ENCODE data around the gene TMEM30A. TPM values are rescaled to one million over a fixed set of nuclear protein-coding genes. Genes with fewer than 3 reads are reported as not detected.
A peak's percentile ranks its signal among the peaks of the same experiment; 100 is the strongest.

Gene TMEM30A
- total RNA-seq, 1 experiment from 2014 or later: 73.1 TPM

DNA sequence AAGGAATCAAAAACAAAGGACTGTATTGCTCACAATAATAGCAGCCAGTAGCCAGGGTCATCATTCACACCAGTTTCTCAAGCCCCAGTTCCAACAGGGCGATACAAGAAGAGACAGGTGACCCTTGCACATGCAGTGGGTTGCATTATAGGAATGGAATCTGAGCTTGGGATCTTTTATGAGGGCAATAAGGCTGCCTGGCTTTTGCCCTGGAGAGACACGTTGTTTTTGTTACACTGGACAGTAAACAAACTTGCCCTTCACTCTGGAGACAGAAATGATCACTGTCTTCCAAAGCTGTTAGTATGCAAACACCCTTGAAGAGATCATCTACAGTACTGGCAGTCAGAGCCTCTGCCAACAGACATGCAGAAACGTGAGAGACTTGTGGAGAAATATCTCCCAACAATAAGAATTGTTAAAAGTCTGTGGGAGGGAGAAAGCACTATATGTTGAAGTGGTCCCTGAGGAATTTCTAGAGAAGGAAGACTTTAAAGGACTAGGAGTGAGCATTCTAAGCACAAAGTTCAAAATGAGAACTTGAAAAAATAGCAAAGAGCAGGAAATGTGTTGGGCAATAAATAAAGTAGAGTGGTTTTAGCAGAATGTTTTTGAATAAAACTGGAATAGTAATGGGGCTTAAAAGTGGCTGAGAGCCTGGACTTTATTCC lies 72.5 kb downstream of the TMEM30A start:
- H3K9me3 ChIP-seq: no peaks in the 10 kb centered on the region
- no peak for DNase-seq
- no peak overlapping the region for H3K4me3 ChIP-seq

DNA sequence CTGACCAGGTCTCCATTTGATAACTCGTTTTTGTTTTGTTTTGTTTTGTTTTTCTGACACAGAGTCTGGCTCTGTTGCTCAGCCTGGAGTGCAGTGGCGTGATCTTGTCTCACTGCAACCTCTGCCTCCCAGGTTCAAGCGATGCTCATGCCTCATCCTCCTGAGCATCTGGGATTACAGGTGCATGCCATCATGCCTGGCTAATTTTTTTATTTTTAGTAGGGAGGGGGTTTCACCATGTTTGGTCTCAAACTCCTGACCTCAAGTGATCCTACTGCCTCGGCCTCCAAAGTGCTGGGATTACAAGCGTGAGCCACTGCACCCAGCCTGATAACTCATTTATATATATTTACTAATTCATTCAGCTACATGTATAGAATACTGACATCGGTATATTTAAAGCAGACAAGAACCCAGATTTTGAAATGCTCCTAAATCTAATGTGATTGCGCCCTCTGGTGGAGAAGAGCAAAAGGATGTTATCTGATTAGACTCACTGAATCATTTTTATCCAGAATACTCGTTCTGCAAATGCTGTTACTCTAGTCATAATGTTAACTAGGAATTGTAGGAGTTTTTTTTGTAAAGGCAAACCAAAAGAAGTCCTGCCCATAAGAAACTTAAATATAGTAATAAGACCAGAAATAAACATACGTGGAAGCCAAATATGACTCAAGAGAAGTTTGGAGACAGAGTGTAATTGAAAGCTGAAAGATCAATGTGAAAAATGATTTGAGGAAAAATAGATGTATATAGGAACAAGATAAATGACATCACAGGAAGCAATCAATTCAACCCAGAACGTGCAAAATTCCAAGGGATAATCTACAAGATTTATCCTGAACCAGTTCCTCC lies 73.5 kb downstream of the TMEM30A start:
- Histone ChIP-seq H3K27me3 (no peaks in the 10 kb centered on the region), H3K4me3 (no peak overlapping the region), H3K36me3 (no peaks in the 10 kb centered on the region), H3K9me3 (no peaks in the 10 kb centered on the region)
- DNase-seq: no peak

More for the DNA sequence above, 72.5 kb downstream of the TMEM30A start:
- Histone ChIP-seq H3K36me3 (no peaks in the 10 kb centered on the region), H3K27me3 (no peaks in the 10 kb centered on the region)

DNA sequence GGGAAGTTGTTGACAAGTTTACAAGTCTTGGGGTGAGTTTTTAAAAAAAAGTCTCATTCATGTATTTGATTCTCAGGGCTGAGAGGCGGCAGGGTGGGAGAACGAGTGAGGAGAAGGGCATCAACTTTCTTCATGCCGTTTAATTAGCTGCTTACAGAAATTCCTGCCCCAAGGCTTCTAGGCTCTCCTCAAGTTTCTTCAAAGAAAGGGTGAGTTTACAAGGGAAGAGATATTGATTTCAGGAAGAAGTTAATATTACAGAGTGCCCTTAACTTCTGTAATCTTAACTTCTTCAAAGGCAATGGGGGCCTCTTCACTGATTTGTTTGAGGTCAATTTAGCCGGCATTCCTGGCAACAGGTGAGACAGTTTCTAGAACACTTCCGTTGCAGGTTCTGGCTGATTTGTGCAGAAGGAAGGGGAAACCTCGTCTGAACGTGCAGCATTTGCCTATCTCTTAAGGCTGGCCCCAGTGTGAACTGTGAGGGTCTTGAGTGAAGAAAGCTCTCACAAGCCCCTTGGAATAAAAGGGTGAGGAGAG lies 75.3 kb downstream of the TMEM30A start:
- Histone ChIP-seq H3K4me3 (no peak overlapping the region), H3K36me3 (no peaks in the 10 kb centered on the region), H3K27me3 (no peaks in the 10 kb centered on the region), H3K9me3 (no peaks in the 10 kb centered on the region)
- no peak for DNase-seq

DNA sequence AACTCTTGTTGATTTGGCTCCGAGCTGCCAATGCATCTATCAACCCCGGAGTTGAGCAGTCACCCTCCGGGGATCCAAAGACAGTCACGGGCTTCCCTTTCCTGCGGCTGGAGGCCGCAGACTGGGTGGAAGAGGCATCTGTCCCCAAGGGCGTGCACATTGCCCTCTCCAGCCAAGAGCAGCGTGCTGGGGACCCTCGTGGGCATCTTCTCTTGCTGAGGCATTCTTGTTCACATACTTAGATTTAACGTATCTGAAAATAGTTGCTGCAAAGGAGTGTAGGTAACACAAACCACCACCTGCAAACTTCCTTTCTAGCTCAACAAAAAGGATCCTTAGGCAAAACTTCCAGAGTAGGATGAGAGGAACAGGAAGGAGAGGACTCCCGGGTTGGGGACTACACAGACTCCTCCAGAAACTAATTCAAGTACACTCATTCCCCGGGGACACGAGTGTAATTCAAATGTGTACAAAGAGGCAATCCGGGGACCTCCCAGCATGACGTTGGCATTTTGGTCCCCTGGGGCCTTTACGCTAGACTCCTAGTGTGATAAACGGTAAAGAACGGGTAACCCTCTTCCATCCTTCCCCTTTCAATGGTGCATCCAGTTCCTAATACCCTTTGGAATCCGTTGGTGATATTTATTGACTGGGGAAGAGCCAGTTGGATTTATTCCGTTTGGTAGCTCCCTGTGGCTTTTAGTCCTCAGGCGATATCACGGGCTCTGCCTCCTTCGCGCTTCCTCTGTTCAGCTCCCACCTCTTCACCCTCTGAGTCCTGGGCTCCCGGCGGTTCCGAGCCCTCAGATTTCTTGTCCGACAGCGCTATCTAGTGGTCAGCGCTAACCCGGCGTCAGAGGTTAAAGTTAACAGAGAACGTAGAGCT lies 76.1 kb downstream of the TMEM30A start:
- no peaks in the 10 kb centered on the region for H3K27me3 ChIP-seq
- no peaks in the 10 kb centered on the region for H3K36me3 ChIP-seq
- H3K4me3 ChIP-seq: no peak overlapping the region
- peak; percentile 74 for DNase-seq
- no peaks in the 10 kb centered on the region for H3K9me3 ChIP-seq

DNA sequence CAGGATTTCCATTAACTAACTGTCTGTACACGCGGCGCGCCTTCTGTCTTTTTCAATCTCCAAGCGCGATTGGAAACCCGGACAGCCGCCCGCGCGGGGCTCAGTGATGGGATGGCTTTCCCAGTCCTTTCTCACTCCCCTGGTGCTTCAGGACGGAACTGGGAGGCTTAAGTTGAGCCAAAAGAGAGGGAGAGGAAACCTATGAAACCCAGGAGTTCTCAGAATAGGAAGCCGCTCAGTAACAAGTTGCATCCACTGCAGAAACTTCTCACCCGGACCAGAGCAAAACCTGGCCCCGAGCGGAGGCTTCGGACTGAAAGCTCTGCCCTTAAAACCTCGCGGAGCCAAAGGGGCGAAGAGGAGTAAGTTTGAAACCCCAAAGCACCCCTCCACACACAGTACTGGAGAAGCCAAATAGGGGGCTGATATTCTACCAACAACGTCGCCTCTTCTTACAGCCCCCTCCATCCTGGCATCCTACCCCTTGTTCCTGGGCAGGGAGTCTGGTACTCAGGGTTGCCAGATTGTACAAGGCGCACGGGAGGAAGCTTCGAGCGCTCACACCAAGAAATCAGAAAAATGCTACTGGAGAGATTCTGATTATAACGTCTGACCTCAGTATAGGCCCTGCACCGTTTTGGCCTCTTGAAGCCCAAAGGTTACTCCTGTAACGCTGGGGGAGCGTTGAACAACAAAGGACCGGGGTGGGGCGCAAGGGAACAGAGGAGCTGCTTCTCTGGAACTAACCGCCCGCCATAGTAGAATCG lies 77.8 kb downstream of the TMEM30A start:
- no peaks in the 10 kb centered on the region for H3K9me3 ChIP-seq
- peak overlapping the region; percentile 73 for H3K4me3 ChIP-seq
- peak; percentile 22 for DNase-seq
- H3K36me3 ChIP-seq: no peaks in the 10 kb centered on the region
- H3K27me3 ChIP-seq: no peaks in the 10 kb centered on the region

DNA sequence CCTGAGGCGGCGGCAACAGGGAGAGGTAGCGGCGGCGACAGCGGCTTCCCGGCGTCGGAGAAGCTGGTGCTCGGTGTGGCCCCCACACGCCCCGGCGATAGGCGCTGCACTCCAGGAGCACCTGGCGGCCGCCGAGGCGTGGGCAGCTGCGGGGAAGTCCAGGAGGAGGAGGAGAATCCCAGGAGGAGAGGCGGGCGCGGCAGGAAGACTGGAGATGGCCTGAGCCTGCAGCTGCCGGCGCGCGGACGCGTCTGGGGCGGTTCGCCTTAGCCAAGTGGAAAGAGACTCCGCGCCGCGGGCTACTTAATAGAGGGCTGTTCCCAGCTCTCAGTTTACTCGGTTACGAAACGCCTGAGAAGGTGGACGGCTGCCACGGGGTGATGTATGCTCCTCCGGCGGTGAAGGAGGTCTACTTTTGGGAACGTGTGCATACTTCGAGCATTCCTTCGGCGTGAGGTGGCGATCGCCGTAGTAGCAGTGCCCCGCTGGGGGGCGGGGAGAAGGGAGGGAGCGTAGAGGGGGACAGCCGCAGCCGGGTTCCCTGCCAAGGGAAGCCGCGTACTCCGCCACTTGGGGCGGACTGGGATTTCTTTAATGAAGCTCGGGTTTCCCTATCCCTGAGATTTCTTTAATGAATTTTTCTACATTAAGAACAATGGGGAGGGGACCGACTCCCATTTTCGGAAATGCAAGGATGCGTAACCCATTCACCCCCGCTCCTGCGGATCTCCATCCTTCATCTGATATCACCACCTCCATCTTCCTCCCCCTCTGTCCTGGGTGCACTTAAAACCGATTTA lies 78.6 kb downstream of the TMEM30A start, which contains the start of gene COL12A1:
Gene COL12A1 (minus strand): TSS at position 278 of the 800 bp plus-strand sequence. CDS start 3,261 bp downstream, outside the sequence.
- H3K9me3 ChIP-seq: no peaks in the 10 kb centered on the region
- peak; percentile 96 for DNase-seq
- H3K27me3 ChIP-seq: no peaks in the 10 kb centered on the region
- peak within 1 kb of the TSS; percentile 73 for H3K4me3 ChIP-seq
- H3K36me3 ChIP-seq: no peaks in the 10 kb centered on the region

DNA sequence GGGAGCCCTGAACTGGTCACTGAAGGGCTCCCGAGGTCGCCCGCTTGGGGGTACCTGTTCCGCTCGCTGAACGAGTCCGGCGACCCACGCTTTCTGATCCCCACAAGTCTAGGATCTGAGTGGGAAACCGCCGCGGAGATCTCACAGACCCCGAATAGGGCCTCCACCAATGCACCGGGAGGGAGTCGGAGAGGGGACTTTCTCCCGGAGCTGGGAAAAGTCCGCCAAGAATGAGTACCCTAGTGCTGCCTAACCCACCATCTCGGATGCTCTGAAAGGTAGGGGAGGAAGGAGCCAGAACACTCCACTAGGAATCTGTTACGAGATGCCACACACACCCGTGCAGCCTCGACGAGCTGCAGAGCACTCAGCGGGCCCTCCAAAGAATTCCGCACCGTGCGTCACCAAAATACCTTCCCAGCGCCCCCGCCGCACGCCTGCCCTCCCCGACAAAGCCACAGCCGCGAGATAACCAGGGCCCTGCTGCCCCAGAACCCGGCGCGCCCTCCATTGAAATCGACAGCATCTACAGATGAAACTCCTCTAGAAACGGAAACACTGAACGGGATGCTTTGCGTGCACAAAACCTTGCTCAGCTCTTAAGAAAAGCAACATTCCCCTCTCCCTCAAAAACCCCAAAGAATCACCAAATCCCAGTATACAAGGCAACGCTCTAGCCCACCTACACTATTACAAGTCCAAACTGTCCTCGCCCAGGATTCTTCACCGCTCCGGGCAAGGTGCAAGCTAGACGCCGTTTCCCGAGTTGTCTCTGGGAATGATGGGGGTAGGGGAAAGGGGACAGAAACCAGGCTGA lies 79.4 kb downstream of the TMEM30A start:
- Histone ChIP-seq H3K9me3 (no peaks in the 10 kb centered on the region), H3K4me3 (peak overlapping the region; percentile 73), H3K36me3 (no peaks in the 10 kb centered on the region), H3K27me3 (no peaks in the 10 kb centered on the region)
- DNase-seq: peak; percentile 69

DNA sequence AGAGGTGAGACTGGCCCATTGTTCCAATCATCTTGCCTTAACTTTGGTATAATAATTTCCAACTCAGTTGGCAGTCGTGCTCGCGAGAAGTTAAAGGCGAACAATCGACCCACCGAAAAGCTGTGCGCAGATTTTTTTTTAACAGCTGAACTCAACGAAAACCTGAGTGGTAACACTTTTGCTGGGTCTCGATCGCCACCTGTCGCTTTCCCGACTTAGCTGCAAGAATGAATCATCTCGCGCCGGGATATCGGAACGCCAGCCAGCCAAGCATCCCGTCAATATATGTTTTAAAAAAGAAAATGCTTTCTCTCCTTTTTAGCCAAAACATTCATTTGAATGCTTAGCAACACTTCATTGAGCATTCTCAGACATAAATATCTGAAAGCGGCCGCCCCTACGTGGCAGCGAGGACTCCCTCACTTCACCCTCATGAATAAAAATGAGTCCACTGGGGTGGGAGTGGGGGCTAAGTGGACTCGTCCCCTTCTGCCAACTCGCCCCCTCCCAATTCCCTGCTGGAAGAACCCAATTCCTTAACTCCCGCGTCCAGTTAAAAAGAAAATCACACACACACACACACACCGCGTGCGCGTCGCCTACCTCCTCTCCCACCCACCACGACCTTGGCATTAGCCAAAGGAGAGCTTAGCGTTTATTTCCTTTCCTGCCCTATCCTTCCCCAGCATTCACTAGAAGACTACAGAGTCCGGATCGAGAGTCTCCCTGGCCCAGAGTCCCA lies 80.2 kb downstream of the TMEM30A start:
- Histone ChIP-seq H3K9me3 (no peaks in the 10 kb centered on the region), H3K4me3 (peak overlapping the region; percentile 73), H3K36me3 (no peaks in the 10 kb centered on the region), H3K27me3 (no peaks in the 10 kb centered on the region)
- DNase-seq: peak; percentile 86

DNA sequence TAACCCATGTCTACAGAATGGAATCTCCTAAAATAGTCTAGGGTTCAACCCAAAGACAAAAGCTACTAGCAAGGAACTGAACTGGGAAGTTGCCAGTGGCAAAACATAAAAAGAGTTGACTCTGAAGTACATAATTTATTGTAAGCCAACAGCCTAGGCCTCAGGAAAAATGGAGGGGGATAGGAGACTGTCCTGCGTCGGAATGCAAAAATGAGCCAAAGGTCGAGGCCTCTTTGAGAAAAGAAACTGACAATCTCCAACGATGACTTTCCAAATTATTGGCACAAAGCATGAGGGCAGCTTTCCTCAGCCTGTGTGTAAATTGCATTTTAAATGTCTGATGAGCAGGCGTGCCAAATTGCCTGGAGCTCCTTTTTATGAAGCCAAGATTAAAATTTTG lies 80.9 kb downstream of the TMEM30A start:
- DNase-seq: peak; percentile 48
- Histone ChIP-seq H3K4me3 (peak overlapping the region; percentile 73), H3K27me3 (no peaks in the 10 kb centered on the region), H3K36me3 (no peaks in the 10 kb centered on the region), H3K9me3 (no peaks in the 10 kb centered on the region)

Other genes with a start within 250 kb of the TMEM30A start
- gene COL12A1, start 78.7 kb downstream of the TMEM30A start, total RNA-seq (2014; rRNA removed; shearing (Covaris generic); ENCODE audit: low replicate concordance): 37.5 and 50.4 TPM in 2 replicates
- 187 and 302 TPM in 2 replicates for gene COX7A2, start 41.0 kb downstream of the TMEM30A start, total RNA-seq (2014; rRNA removed; shearing (Covaris generic); ENCODE audit: low replicate concordance)
- gene FILIP1, start 209.0 kb upstream of the TMEM30A start, total RNA-seq (2014; rRNA removed; shearing (Covaris generic); ENCODE audit: low replicate concordance): 0.03 TPM in 1 of 2 replicates, not detected in the other